HG03103 (cell line): ENCODE measurements around the gene GNAI1.

Source experiments
- ATAC-seq: cut with Tn5 transposase; IDR thresholded peaks from one replicate; pipeline ENCODE4 v1.9.1; 2021; ENCODE audit warnings: low read depth; ENCODE audit not compliant: unreplicated experiment

GNAI1 gene

GRCh38 chr7:80204919-80205318, 70.3 kb downstream of the GNAI1 start:
- ATAC-seq = no peak

DNA sequence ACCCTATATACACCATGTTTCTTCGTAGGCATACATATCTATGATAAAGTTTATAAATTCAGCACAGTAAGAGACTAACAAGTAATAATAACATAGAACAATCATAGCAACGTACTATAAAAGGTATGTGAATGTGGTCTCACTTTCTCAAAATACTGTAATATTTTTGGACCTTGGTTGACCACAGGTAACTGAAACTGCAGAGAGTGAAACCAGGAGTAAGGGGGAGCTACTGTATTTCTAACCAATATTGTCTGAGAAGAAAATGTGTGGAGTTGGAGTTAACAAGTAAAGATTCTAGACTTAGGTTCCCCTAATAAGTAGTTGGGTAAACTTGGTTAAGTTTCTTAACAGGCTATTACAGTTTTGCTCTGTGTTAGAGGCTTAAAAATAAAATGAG, 72.1 kb downstream of the GNAI1 start:
- peak; percentile 94 for ATAC-seq

DNA sequence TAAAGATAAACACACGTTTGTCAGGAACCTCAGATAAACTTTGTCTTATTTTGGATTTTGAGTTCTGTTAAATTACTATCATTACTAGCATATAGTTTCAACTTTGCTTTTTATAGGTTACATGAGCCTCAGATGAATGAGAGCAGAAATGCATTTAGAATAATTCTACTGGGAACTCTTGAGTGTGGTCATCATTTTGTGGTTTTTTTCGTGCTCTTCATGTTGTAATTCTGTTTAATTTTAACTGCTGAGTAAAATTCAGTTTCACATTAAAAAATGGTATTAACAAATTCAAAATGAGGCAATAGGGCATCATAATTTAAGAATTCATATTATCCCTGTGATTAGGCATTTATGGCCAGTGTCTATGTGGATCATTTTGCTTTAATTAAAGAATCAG, 72.9 kb downstream of the GNAI1 start:
- ATAC-seq = no peak

- no peak for ATAC-seq
Measured at GRCh38 chr7:80208700-80209099, 74.1 kb downstream of the GNAI1 start.

- ATAC-seq = no peak
Measured at GRCh38 chr7:80210400-80210799, 75.8 kb downstream of the GNAI1 start.

DNA sequence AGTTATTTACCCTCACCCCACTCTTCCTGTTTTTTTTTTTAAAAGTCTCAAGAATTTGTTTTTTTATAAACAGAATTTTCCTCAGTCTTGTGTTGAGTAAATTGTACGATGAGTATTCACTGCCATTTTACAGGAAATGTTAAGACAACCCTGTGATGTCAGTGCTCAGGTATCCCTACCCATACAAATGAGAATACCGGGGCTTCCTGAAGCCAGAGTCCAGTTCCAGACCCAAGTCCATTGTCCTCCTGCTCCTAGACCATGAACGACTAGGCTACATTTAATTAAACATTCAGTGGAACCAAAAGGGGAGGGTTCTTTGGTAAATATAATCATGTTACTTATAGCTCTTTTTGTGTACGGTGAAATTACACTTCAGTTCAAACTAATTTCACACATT, 79.2 kb downstream of the GNAI1 start:
- no peak for ATAC-seq

DNA sequence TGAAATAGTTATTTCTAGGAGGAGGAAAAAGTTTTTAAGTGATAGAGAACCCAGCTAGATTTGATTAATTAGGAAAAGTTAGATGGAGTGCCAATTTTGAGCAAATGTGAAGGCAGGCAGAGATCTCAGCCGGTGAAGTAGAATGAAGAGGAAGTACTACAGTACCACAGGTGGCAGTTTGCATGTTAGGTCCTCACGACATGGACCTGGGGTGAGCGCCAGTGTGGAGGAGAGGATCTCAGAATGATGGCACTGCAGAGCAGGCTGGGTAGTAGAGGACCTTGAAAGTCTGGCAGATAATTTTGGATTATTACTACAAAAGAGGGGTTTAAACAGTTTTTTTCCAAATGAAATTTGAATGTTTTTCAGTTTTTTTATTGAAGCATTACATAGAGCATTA, 81.1 kb downstream of the GNAI1 start:
- no peak for ATAC-seq

DNA sequence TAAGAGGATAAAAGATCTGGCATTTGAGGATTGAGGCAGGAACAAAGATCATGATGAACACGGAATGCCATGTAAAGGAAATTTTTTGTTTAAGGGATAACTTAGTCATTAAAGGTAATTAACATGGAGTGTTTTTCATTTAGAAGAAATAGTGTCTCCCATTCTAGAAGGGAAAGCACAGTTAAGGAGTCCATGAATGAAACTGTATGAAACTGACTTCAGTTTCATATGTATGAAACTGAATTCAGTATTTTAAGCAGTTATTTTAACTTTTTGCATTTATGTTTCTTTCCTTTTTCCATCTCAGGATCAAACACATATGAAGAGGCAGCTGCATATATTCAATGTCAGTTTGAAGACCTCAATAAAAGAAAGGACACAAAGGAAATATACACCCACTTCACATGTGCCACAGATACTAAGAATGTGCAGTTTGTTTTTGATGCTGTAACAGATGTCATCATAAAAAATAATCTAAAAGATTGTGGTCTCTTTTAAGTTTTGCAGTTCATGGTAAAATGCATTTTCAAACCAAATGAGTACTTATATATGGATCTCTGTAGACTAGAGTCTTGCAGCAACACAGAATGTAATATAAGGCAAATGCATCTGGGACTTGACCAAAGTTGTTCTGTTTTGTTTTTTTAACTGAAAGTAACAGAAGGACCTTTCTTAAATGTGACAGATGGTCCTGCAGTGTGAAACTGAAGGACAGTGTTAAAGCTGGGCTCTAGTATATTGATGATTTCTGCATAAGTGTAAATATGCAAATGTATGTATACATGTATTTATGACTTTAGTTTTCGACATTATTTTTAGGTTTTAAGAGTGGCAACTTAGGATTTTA, 82.6 kb downstream of the GNAI1 start:
- no peak for ATAC-seq

DNA sequence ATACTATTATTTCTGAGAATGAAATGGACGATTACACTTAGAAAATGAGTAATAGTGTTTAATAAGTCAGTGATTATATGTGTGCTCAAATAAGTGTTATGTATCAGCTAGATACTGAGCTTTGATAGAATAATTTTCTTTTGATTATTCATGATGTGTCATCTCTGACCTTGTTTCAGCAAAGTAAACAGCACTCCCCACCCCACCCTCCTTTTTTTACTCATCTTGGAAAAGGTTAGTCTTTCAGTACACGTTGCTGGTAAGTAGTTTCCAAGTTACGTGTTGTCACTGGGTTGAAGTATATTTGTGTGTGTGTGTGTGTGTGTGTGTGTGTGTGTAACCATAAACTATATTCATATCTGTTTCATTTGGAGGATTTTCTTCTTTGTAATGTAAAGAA, 84.1 kb downstream of the GNAI1 start:
- no peak for ATAC-seq

- ATAC-seq = no peak
Measured at GRCh38 chr7:80220022-80220634, 85.5 kb downstream of the GNAI1 start.

- no peak for ATAC-seq
Measured at GRCh38 chr7:80224415-80224814, 89.8 kb downstream of the GNAI1 start.

DNA sequence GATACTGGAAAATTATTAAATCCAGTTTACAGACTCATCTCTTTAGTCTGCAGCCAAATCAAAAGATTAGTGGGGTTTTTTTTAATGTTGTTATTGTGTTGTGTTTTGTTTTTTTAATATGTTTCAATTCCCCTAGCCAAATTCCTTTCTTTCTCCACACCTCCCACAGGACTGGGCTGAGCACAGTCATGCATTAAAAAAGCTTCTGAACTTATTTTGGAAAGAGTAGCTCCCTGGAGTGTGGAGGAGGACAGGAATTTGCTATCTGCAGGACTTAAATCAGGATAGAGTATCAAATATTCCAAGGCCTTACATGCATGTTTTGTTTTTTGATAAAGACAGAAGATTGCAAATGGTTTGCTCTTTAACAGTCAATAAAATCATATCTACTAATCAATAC, 90.7 kb downstream of the GNAI1 start:
- ATAC-seq = no peak

DNA sequence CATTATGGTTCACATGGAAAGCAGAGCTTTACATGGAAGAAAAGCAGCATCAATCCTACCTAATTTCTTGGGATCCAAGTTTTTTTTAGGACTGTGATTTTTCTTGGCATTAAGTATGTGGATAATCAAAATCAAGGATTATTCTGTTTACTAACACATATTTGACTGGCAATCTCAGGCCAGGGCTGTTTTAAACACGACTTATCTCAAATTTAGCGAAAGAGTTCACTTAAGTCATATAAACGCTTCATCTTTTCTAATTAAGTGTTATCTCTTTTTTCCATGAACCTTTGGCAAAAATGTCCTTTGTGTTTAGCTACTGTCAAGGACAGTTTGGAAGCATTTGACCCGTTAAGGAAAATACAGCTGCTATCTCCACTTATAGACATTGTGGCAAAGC, 92.0 kb downstream of the GNAI1 start:
- no peak for ATAC-seq

DNA sequence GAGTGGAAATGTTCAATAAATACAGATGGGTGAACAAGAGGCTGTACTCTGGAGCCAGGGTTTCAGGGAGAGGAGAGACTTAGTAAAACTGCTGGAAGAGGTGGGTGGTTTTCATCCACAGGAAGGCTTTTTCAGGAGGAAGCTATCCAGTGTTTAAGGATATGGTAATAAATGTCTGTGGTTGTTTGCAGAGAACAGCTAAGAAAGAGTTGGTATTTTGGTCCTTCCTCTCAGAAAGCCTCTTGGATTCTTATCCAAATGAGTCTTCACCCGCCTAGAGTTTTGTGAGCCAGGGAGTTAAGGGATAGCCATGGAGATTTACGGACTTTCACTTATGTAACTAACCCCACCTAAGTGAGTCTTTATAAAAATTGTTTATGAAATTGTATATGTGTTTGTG, 95.7 kb downstream of the GNAI1 start:
- no peak for ATAC-seq

GRCh38 chr7:80231707-80232106, 97.1 kb downstream of the GNAI1 start:
- no peak for ATAC-seq

DNA sequence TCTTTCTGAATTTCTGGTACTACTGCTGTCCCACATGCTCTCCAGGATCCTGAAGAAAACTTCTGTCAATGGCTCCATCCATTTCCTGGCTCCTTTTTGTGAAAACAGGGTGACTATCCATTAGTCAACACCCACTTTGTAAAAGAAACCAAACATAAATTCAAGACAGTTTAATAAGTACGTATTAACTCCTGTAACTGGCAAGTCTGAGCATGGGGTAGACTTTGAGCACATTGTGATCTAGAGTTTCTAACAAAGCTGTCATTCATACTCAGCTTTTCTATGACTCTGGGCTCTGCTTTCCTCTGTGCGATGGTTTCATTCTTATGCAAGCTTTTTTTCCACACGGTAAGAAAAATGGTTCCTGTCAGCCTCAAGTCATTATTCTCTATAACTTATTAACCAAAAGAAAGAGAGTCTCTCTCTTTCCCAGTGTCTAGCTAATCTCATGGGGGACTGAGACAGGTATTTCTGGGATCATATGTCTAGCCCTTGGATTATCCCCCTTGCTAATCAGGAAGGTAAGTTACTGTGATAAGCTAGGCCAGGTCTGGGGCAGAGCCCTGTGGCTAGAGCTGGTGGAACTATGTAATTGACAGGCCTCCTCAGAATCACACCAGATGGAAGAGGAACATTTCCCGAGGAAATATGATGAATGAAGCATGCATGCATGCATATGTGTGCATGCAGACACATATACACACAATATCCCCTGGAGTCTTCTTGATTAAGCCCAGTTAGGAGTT, 98.5 kb downstream of the GNAI1 start:
- no peak for ATAC-seq

DNA sequence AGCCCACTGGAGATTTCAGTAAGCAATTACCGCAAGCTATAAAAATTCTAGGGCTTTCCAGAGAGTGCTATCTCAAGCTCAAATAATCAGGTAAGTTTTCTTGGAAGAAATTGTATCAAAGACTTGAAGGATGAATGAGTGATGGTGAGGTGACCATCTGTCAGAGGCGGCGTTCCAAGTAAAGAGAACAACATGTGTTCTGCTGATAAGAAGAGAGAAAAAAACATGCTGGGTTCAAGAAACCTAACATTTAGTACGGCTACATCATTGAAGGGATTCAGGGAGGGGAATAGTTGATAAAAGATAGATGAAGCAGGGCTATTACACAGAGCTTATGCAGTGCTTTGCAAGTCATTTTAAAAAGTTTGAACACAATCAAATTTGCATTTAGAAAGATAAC, 100.7 kb downstream of the GNAI1 start:
- ATAC-seq = no peak

- no peak for ATAC-seq
Measured at GRCh38 chr7:80236681-80237080, 102.0 kb downstream of the GNAI1 start.

DNA sequence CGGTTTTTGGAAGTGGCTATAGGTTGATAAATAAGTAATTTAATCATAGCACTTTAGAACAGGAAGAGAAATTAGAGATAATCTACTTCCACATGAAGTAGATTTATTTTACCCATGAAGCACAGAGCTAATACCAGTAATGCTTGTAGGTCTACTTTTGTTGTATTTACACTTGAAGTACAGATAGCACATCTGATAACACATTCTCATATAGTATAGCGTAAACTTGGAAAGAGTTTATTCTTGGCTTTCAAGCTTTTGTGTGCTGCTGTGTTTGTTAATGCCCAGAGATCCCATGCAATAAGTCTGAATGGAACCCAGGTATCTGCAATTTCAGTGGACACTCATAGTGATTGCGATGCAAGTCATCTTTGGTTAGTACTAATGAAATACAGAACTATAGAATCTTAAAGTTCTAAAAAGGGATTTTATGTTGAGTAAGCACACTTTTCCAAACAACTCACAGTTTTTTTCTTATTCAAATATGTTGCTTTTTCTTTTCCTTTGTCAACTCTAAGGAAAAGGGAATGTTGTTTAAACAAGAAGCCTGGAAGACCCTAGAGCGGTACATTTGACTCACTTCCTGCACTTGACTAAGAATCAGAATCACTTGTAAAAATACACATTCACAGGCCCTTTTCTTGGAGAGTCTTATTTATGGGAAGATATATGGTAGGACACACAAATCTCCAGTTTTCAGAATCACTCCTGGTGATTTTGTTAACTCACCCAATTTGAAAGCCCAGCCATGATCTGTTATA, 105.8 kb downstream of the GNAI1 start:
- ATAC-seq = no peak

GRCh38 chr7:80241671-80242070, 107.0 kb downstream of the GNAI1 start:
- ATAC-seq = no peak

DNA sequence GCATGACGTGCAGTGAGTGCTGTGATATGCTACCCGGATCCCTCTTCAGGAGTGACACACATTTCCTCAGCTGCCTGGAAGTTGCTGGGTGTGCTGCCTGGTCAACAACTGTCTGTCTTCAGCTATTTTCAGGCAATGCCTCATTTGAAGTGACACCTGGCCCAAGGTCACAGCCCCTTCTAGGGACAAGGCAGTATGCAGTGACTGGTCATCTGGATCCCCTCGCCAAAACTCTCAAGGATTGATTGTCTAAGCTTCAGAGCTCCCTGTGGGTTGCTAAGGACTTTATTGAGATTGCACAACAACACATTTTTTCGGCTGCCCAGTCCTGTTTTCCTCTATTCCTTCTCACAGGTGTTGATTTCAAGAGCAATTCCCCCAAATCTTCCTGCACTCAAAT, 108.8 kb downstream of the GNAI1 start:
- no peak for ATAC-seq
